CD14-positive monocyte (primary cell): ENCODE results near the gene HAUS5. TPM values are rescaled to one million over a fixed set of nuclear protein-coding genes. Genes with fewer than 3 reads are reported as not detected.
"Not testable (repeated sequence)": the region's sequence is repeated elsewhere in the genome, so short reads cannot be mapped to it uniquely, and the experiment has no call there.

Experiments
- DNase-seq, 3 donors: peaks; one replicate each; pipeline ENCODE4 v3.0.0-alpha.2; 2011 to 2022
- H2AFZ ChIP-seq: 2 replicates; pipeline ENCODE4 v1.6.0; 2012; ENCODE audit warnings: mild to moderate bottlenecking, low read depth, low read length, inconsistent platforms; ENCODE audit not compliant: insufficient read depth, poor library complexity, severe bottlenecking
- H3K27ac ChIP-seq, 2 donors: 1 replicate in 1 of 2; 2 replicates in 1 of 2; pipeline ENCODE4 v1.5.1; 2012 to 2013; ENCODE audit warnings: low read length in 2 of 2, control low read depth in 1 of 2, inconsistent platforms in 1 of 2, low read depth in 1 of 2, mild to moderate bottlenecking in 1 of 2
- H3K27me3 ChIP-seq, 2 donors: one replicate each; pipeline versions ENCODE4 v1.6.0 to v1.6.1; 2011 to 2013; ENCODE audit warnings: low read length in 2 of 2; ENCODE audit not compliant: control insufficient read depth in 2 of 2, insufficient read depth in 2 of 2
- H3K36me3 ChIP-seq, 2 donors: replicated peaks in 1 of 2; 1 replicate in 1 of 2; 2 replicates in 1 of 2; pipeline versions ENCODE4 v1.5.1 to v1.6.1; 2012 to 2013; ENCODE audit warnings: low read length in 2 of 2, control low read depth in 1 of 2, inconsistent platforms in 1 of 2, mild to moderate bottlenecking in 1 of 2; ENCODE audit not compliant: insufficient read depth in 2 of 2, control insufficient read depth in 1 of 2
- H3K4me1 ChIP-seq, 2 donors: 1 replicate in 1 of 2; 2 replicates in 1 of 2; pipeline versions ENCODE4 v1.5.1 to v1.6.1; 2012 to 2013; ENCODE audit warnings: low read length in 2 of 2, control low read depth in 1 of 2, inconsistent platforms in 1 of 2, mild to moderate bottlenecking in 1 of 2, moderate library complexity in 1 of 2; ENCODE audit not compliant: insufficient read depth in 2 of 2, control insufficient read depth in 1 of 2
- H3K4me2 ChIP-seq: replicated peaks from 2 replicates; pipeline ENCODE3; 2012; ENCODE audit warnings: low read length, moderate library complexity, mild to moderate bottlenecking; ENCODE audit not compliant: poor library complexity, severe bottlenecking; ENCODE audit errors: extremely low read depth
- H3K4me3 ChIP-seq, 3 experiments: fragments of 200-600 bp in 1 of 3; sonication (generic) in 1 of 3; replicated peaks in 1 of 3; 1 replicate in 2 of 3; 2 replicates in 1 of 3; pipeline ENCODE4 v1.5.1; 2011 to 2013; ENCODE audit warnings: low read length in 3 of 3, mild to moderate bottlenecking in 3 of 3, control low read depth in 2 of 3, low read depth in 2 of 3, inconsistent platforms in 1 of 3, moderate library complexity in 1 of 3
- H3K79me2 ChIP-seq: 2 replicates; pipeline ENCODE4 v1.6.0; 2012; ENCODE audit warnings: mild to moderate bottlenecking, control low read depth, inconsistent platforms, low read length, moderate library complexity; ENCODE audit not compliant: insufficient read depth
- H3K9ac ChIP-seq: 2 replicates; pipeline ENCODE4 v1.6.0; 2017; ENCODE audit warnings: low read length, mild to moderate bottlenecking; ENCODE audit not compliant: insufficient read depth, poor library complexity, severe bottlenecking
- H3K9me3 ChIP-seq, 2 donors: replicated peaks in 1 of 2; 1 replicate in 1 of 2; 2 replicates in 1 of 2; pipeline versions ENCODE4 v1.5.1 to v1.6.1; 2012 to 2013; ENCODE audit warnings: low read length in 2 of 2, control low read depth in 1 of 2; ENCODE audit not compliant: control insufficient read depth in 1 of 2, insufficient read depth in 1 of 2
- H4K20me1 ChIP-seq: 2 replicates; pipeline ENCODE4 v1.6.0; 2012; ENCODE audit warnings: mild to moderate bottlenecking, low read length, control low read depth, moderate library complexity; ENCODE audit not compliant: insufficient read depth
- H3K27ac Mint-ChIP-seq, 7 donors: one replicate each; pipeline ENCODE4 v1.8.0; 2020; ENCODE audit warnings: mild to moderate bottlenecking in 7 of 7, mixed read lengths in 7 of 7, moderate library complexity in 6 of 7, inconsistent platforms in 2 of 7
- H3K27me3 Mint-ChIP-seq, 3 donors: one replicate each; pipeline ENCODE4 v1.8.0; 2021 to 2022; ENCODE audit warnings: low read depth in 3 of 3, mild to moderate bottlenecking in 3 of 3, mixed read lengths in 3 of 3, moderate library complexity in 3 of 3, inconsistent platforms in 1 of 3
- H3K36me3 Mint-ChIP-seq, 2 donors: one replicate each; pipeline ENCODE4 v1.8.0; 2020; ENCODE audit warnings: mixed read lengths in 2 of 2, inconsistent platforms in 1 of 2, mild to moderate bottlenecking in 1 of 2
- H3K4me1 Mint-ChIP-seq: one replicate; pipeline ENCODE4 v1.8.0; 2020; ENCODE audit warnings: mild to moderate bottlenecking, mixed read lengths
- H3K4me3 Mint-ChIP-seq, 2 donors: one replicate each; pipeline ENCODE4 v1.8.0; 2020; ENCODE audit warnings: mild to moderate bottlenecking in 2 of 2, mixed read lengths in 2 of 2, moderate library complexity in 1 of 2
- H3K9me3 Mint-ChIP-seq, 7 donors: one replicate each; pipeline ENCODE4 v1.8.0; 2020 to 2022; ENCODE audit warnings: mixed read lengths in 7 of 7, mild to moderate bottlenecking in 6 of 7, moderate library complexity in 6 of 7, inconsistent platforms in 2 of 7
- WGBS: methylation state at CpG from one replicate; pipeline ENCODE4 v1.1.5; 2013; ENCODE audit warnings: missing lambda C conversion rate; ENCODE audit not compliant: insufficient coverage; 5-methylcytosine and 5-hydroxymethylcytosine counted together
- intact Hi-C, 2 donors: fragments of 100-400 bp; cut with micrococcal nuclease; formaldehyde crosslinking; loops; one replicate each; pipeline versions ENCODE4 v1.15.0 to v1.15.1; 2023
- polyA plus RNA-seq, 3 donors: library from polyadenylated mRNA; depleted of rRNA in 1 of 3; unstranded in 2 of 3; stranded (reverse) in 1 of 3; fragments of 300-500 nt in 2 of 3; fragments of >200 nt in 1 of 3; fragmentation: Illumina TruSeq in 2 of 3; gene quantifications; 1 replicate in 2 of 3; 2 replicates in 1 of 3; pipeline ENCODE4 v1.2.3, GENCODE V29; 2012 to 2021
- TF ChIP-seq, protein P1 (sequence below): fragments of 200-600 bp; IDR thresholded peaks from one replicate; pipeline ENCODE4 v1.8.0; 2022; ENCODE audit warnings: antibody characterized with exemption, mild to moderate bottlenecking

Gene HAUS5
- polyA plus RNA-seq, 3 donors, result 0.94 to 6.3 (median 0.99) TPM

GRCh38 chr19:35601971-35602370 is 10.6 kb upstream of the HAUS5 start:
- Histone ChIP-seq H4K20me1 (no peaks in the 10 kb centered on the region), H3K4me3 (no peak overlapping the region), H3K9me3 (peaks cover 9 to 12% of the 10 kb centered on the region in 2 donors), H3K4me2 (no peak overlapping the region), H3K4me1 (peaks cover 0 to 3% of the 10 kb centered on the region in 2 donors), H3K27me3 (no peaks in the 10 kb centered on the region), H2AFZ (no peak overlapping the region), H3K9ac (no peak overlapping the region), H3K79me2 (no peaks in the 10 kb centered on the region), H3K27ac (no peak overlapping the region), H3K36me3 (no peaks in the 10 kb centered on the region)
- H3K36me3 Mint-ChIP-seq, result no peaks in the 10 kb centered on the region
- H3K27ac Mint-ChIP-seq, result no peak overlapping the region
- intact Hi-C loops, result no loop called here
- WGBS, result 100% methylated on average over 1 of the region's 3 CpGs
- TF ChIP-seq, protein P1, sequence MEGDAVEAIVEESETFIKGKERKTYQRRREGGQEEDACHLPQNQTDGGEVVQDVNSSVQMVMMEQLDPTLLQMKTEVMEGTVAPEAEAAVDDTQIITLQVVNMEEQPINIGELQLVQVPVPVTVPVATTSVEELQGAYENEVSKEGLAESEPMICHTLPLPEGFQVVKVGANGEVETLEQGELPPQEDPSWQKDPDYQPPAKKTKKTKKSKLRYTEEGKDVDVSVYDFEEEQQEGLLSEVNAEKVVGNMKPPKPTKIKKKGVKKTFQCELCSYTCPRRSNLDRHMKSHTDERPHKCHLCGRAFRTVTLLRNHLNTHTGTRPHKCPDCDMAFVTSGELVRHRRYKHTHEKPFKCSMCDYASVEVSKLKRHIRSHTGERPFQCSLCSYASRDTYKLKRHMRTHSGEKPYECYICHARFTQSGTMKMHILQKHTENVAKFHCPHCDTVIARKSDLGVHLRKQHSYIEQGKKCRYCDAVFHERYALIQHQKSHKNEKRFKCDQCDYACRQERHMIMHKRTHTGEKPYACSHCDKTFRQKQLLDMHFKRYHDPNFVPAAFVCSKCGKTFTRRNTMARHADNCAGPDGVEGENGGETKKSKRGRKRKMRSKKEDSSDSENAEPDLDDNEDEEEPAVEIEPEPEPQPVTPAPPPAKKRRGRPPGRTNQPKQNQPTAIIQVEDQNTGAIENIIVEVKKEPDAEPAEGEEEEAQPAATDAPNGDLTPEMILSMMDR, result no peak
- peaks cover 6% of the 10 kb centered on the region for H3K4me1 Mint-ChIP-seq
- no peak for DNase-seq
- peaks cover 5 to 14% (median 13%) of the 10 kb centered on the region in 3 donors for H3K27me3 Mint-ChIP-seq
- H3K9me3 Mint-ChIP-seq, result peaks cover 2 to 16% (median 12%) of the 10 kb centered on the region in 7 donors
- H3K4me3 Mint-ChIP-seq, result no peak overlapping the region

GRCh38 chr19:35604436-35604835 is 8.1 kb upstream of the HAUS5 start:
- H4K20me1 ChIP-seq, DNase-seq, H3K4me3 ChIP-seq, H3K79me2 ChIP-seq, H3K4me2 ChIP-seq, H3K36me3 Mint-ChIP-seq, H3K9ac ChIP-seq, intact Hi-C loops, H3K27ac Mint-ChIP-seq, H3K27ac ChIP-seq, H3K36me3 ChIP-seq, H3K27me3 ChIP-seq, H3K4me3 Mint-ChIP-seq, H2AFZ ChIP-seq, H3K4me1 ChIP-seq: not testable (repeated sequence)
- peaks cover 27 to 31% of the 10 kb centered on the region in 2 donors for H3K9me3 ChIP-seq
- peaks cover 10% of the 10 kb centered on the region for H3K4me1 Mint-ChIP-seq
- WGBS, result 93% methylated on average over 3 of the region's 4 CpGs
- H3K27me3 Mint-ChIP-seq, result peaks cover 5 to 11% (median 10%) of the 10 kb centered on the region in 3 donors
- peaks cover 14 to 37% (median 34%) of the 10 kb centered on the region in 7 donors for H3K9me3 Mint-ChIP-seq

- H3K79me2 ChIP-seq, H3K4me2 ChIP-seq, H3K27me3 ChIP-seq, H3K9ac ChIP-seq, H2AFZ ChIP-seq, H4K20me1 ChIP-seq, H3K36me3 Mint-ChIP-seq, H3K36me3 ChIP-seq, H3K4me3 ChIP-seq, H3K4me3 Mint-ChIP-seq, H3K27ac Mint-ChIP-seq, intact Hi-C loops, H3K27ac ChIP-seq, DNase-seq, H3K27me3 Mint-ChIP-seq: not testable (repeated sequence)
- Histone ChIP-seq H3K4me1 (peaks cover 21 to 23% of the 10 kb centered on the region in 2 donors), H3K9me3 (peaks cover 27 to 31% of the 10 kb centered on the region in 2 donors)
- peaks cover 28% of the 10 kb centered on the region for H3K4me1 Mint-ChIP-seq
- peaks cover 14 to 38% (median 36%) of the 10 kb centered on the region in 7 donors for H3K9me3 Mint-ChIP-seq
- no CpG with 5 or more reads among the region's 8 CpGs for WGBS
These were observed 5.4 kb upstream of the HAUS5 start for GRCh38 chr19:35607170-35607569.
